ENCODE data around the gene HNRNPA1.

DNA sequence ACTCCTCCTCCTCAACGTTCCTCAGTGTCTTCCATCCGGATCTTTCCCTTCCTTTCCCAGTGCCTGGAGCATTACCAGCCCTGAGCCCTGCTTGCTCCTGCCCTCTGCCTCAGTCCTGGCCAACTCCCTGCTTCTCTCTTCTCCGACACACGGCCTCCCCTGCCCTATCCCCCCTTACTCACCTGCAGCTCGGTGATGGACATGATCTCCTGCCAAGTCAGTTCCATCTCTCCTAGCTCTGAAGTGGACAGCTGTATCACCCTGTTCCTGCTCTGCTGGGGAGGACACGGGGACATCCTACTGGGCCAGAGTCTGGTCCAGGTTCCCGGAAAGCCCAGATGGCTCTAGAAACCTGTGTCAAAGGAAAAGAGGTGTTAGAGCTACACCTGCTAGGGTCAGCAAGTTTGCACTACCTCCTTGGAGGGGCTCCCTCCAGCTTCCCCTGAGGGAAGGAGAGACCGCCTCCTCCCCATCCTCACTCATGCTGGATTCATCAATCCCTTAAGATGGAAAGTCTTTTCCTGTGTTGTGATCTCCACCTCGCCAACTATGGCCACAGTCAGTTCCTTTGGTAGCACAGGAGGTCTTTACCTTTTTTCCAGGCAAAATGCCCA, 14.5 kb downstream of the HNRNPA1 start:
- TF ChIP-seq, protein P1, sequence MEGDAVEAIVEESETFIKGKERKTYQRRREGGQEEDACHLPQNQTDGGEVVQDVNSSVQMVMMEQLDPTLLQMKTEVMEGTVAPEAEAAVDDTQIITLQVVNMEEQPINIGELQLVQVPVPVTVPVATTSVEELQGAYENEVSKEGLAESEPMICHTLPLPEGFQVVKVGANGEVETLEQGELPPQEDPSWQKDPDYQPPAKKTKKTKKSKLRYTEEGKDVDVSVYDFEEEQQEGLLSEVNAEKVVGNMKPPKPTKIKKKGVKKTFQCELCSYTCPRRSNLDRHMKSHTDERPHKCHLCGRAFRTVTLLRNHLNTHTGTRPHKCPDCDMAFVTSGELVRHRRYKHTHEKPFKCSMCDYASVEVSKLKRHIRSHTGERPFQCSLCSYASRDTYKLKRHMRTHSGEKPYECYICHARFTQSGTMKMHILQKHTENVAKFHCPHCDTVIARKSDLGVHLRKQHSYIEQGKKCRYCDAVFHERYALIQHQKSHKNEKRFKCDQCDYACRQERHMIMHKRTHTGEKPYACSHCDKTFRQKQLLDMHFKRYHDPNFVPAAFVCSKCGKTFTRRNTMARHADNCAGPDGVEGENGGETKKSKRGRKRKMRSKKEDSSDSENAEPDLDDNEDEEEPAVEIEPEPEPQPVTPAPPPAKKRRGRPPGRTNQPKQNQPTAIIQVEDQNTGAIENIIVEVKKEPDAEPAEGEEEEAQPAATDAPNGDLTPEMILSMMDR (IDR thresholded peaks at IDR 0.05): no peak
- no peak for TF ChIP-seq POLR2A (IDR thresholded peaks at IDR 0.05)

Data from sigmoid colon (tissue), 3 donors.